ENCODE measurements around the gene POC1A.

The POC1A gene

GRCh38 chr3:52162250-52162872, 8.1 kb upstream of the POC1A start:
- TF ChIP-seq EZH2phosphoT487 (IDR thresholded peaks at IDR 0.05; ENCODE audit: borderline replicate concordance, low read length): no peak
- TF ChIP-seq, protein P1, sequence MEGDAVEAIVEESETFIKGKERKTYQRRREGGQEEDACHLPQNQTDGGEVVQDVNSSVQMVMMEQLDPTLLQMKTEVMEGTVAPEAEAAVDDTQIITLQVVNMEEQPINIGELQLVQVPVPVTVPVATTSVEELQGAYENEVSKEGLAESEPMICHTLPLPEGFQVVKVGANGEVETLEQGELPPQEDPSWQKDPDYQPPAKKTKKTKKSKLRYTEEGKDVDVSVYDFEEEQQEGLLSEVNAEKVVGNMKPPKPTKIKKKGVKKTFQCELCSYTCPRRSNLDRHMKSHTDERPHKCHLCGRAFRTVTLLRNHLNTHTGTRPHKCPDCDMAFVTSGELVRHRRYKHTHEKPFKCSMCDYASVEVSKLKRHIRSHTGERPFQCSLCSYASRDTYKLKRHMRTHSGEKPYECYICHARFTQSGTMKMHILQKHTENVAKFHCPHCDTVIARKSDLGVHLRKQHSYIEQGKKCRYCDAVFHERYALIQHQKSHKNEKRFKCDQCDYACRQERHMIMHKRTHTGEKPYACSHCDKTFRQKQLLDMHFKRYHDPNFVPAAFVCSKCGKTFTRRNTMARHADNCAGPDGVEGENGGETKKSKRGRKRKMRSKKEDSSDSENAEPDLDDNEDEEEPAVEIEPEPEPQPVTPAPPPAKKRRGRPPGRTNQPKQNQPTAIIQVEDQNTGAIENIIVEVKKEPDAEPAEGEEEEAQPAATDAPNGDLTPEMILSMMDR (IDR thresholded peaks at IDR 0.05; ENCODE audit: low read depth, low read length, poor library complexity, severe bottlenecking): no peak
- H4K20me1 ChIP-seq (ENCODE audit: control insufficient read depth, insufficient read depth, low read depth, low read length): no peaks in the 10 kb centered on the region
- H3K4me1 ChIP-seq (ENCODE audit: control insufficient read depth, low read length): no peaks in the 10 kb centered on the region
- no peaks in the 10 kb centered on the region for H3K36me3 ChIP-seq (ENCODE audit: control insufficient read depth, low read length)
- H3K27me3 ChIP-seq (ENCODE audit: control insufficient read depth, low read length): peaks cover 2% of the 10 kb centered on the region; the same call in 1 of the 2 replicates
- H3K4me3 ChIP-seq (ENCODE audit: low read length): no peak overlapping the region
- H3F3A ChIP-seq (ENCODE audit: control insufficient read depth, insufficient read depth): no peaks in the 10 kb centered on the region
- no peak overlapping the region for H3K4me2 ChIP-seq (ENCODE audit: low read length)
- no peak overlapping the region for H3K27ac ChIP-seq (ENCODE audit: low read depth, low read length)
- H3K9me3 ChIP-seq (ENCODE audit: control insufficient read depth, insufficient read depth, low read length): no peaks in the 10 kb centered on the region
- no peaks in the 10 kb centered on the region for H3K9me2 ChIP-seq (replicated peaks; ENCODE audit: control insufficient read depth, low read length)
- no peaks in the 10 kb centered on the region for H3K79me2 ChIP-seq (ENCODE audit: control insufficient read depth, low read length)

DNA sequence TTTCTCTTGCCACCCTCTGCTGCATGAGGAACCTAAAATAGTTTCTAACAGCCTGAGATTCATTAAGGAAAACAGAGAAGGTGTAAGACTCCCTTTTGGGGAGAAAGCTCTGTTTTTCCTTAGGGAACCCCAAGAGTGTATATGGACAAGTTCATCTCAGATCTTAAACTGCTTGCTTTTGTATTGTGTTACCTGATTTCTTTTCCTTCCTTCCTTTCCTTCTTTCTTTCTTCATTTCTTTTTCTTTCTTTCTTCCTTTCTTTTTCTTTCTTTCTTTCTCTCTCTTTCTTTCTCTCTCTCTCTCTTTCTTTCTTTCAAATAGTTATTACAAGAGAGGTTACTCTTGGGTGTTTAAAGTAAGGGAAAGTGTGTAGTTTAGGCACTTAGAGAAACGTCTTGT, 5.3 kb upstream of the POC1A start:
- no peak for TF ChIP-seq EZH2phosphoT487 (IDR thresholded peaks at IDR 0.05; ENCODE audit: borderline replicate concordance, low read length)
- TF ChIP-seq, protein P1 (IDR thresholded peaks at IDR 0.05; ENCODE audit: low read depth, low read length, poor library complexity, severe bottlenecking): no peak
- peaks cover 8% of the 10 kb centered on the region for H3K4me1 ChIP-seq (ENCODE audit: control insufficient read depth, low read length)

GRCh38 chr3:52155912-52156311, 1.7 kb upstream of the POC1A start:
- H3F3A ChIP-seq (ENCODE audit: control insufficient read depth, insufficient read depth): no peaks in the 10 kb centered on the region
- no peaks in the 10 kb centered on the region for H3K27me3 ChIP-seq (ENCODE audit: control insufficient read depth, low read length)
- 0 out of 2 replicates have a peak overlapping the region, but pooled peaks have one; percentile 7 for H3K4me3 ChIP-seq (ENCODE audit: low read length)
- TF ChIP-seq EZH2phosphoT487 (IDR thresholded peaks at IDR 0.05; ENCODE audit: borderline replicate concordance, low read length): no peak
- TF ChIP-seq, protein P1 (IDR thresholded peaks at IDR 0.05; ENCODE audit: low read depth, low read length, poor library complexity, severe bottlenecking): no peak
- no peaks in the 10 kb centered on the region for H3K9me3 ChIP-seq (ENCODE audit: control insufficient read depth, insufficient read depth, low read length)
- H3K27ac ChIP-seq (ENCODE audit: low read depth, low read length): no peak overlapping the region
- H3K9me2 ChIP-seq (replicated peaks; ENCODE audit: control insufficient read depth, low read length): no peaks in the 10 kb centered on the region
- H3K4me2 ChIP-seq (ENCODE audit: low read length): peak overlapping the region; percentile 25
- H3K4me1 ChIP-seq (ENCODE audit: control insufficient read depth, low read length): peaks cover 18% of the 10 kb centered on the region
- peaks cover 3% of the 10 kb centered on the region for H3K36me3 ChIP-seq (ENCODE audit: control insufficient read depth, low read length)
- peaks cover 26% of the 10 kb centered on the region for H3K79me2 ChIP-seq (ENCODE audit: control insufficient read depth, low read length)
- no peaks in the 10 kb centered on the region for H4K20me1 ChIP-seq (ENCODE audit: control insufficient read depth, insufficient read depth, low read depth, low read length)

More for the DNA sequence above, 5.3 kb upstream of the POC1A start:
- Histone ChIP-seq H3K79me2 (ENCODE audit: control insufficient read depth, low read length) (no peaks in the 10 kb centered on the region), H4K20me1 (ENCODE audit: control insufficient read depth, insufficient read depth, low read depth, low read length) (no peaks in the 10 kb centered on the region), H3K36me3 (ENCODE audit: control insufficient read depth, low read length) (no peaks in the 10 kb centered on the region), H3K9me2 (replicated peaks; ENCODE audit: control insufficient read depth, low read length) (no peaks in the 10 kb centered on the region), H3K4me2 (ENCODE audit: low read length) (no peak overlapping the region), H3K27ac (ENCODE audit: low read depth, low read length) (no peak overlapping the region), H3K27me3 (ENCODE audit: control insufficient read depth, low read length) (no peaks in the 10 kb centered on the region), H3K4me3 (ENCODE audit: low read length) (no peak overlapping the region), H3K9me3 (ENCODE audit: control insufficient read depth, insufficient read depth, low read length) (no peaks in the 10 kb centered on the region), H3F3A (ENCODE audit: control insufficient read depth, insufficient read depth) (no peaks in the 10 kb centered on the region)
